SJCRH30 (cell line): ENCODE results near the gene PSMA1. TPM values are rescaled to one million over a fixed set of nuclear protein-coding genes. Genes with fewer than 3 reads are reported as not detected.
"Not testable (repeated sequence)": the region's sequence is repeated elsewhere in the genome, so short reads cannot be mapped to it uniquely, and the experiment has no call there.

Source experiments
- DNase-seq, 2 experiments: peaks; one replicate each; pipeline ENCODE4 v3.0.0-alpha.2; 2015 to 2020
- H3K27ac ChIP-seq: fragments of 250-450 bp; sonication (Bioruptor Pico); 2 replicates; pipeline ENCODE4 v1.5.1; 2020; ENCODE audit warnings: mild to moderate bottlenecking, moderate library complexity
- H3K27me3 ChIP-seq: fragments of 250-450 bp; sonication (Bioruptor Pico); 2 replicates; pipeline ENCODE4 v1.5.1; 2020; ENCODE audit warnings: mild to moderate bottlenecking, moderate library complexity
- H3K36me3 ChIP-seq: fragments of 250-450 bp; sonication (Bioruptor Pico); 2 replicates; pipeline ENCODE4 v1.5.1; 2020; ENCODE audit warnings: mild to moderate bottlenecking, moderate library complexity
- H3K4me1 ChIP-seq: fragments of 250-450 bp; sonication (Bioruptor Pico); 2 replicates; pipeline ENCODE4 v1.5.1; 2020; ENCODE audit warnings: mild to moderate bottlenecking, moderate library complexity
- H3K4me3 ChIP-seq: fragments of 250-450 bp; sonication (Bioruptor Pico); 2 replicates; pipeline ENCODE4 v1.5.1; 2020; ENCODE audit warnings: mild to moderate bottlenecking, moderate library complexity
- H3K9me3 ChIP-seq: fragments of 250-450 bp; sonication (Bioruptor Pico); replicated peaks from 2 replicates; pipeline ENCODE4 v1.5.1; 2020; ENCODE audit warnings: mild to moderate bottlenecking, moderate library complexity
- total RNA-seq: library from RNA; depleted of rRNA; stranded (reverse); fragments of >200 nt; shearing (Covaris generic); gene quantifications from 2 replicates; pipeline ENCODE4 v1.2.3, GENCODE V29; 2014

Gene PSMA1
- total RNA-seq, 1 experiment from 2014 or later, result 320 TPM

GRCh38 chr11:14541192-14541947, 21.2 kb upstream of the PSMA1 start:
- Histone ChIP-seq H3K27ac (no peak overlapping the region), H3K27me3 (no peaks in the 10 kb centered on the region)

DNA sequence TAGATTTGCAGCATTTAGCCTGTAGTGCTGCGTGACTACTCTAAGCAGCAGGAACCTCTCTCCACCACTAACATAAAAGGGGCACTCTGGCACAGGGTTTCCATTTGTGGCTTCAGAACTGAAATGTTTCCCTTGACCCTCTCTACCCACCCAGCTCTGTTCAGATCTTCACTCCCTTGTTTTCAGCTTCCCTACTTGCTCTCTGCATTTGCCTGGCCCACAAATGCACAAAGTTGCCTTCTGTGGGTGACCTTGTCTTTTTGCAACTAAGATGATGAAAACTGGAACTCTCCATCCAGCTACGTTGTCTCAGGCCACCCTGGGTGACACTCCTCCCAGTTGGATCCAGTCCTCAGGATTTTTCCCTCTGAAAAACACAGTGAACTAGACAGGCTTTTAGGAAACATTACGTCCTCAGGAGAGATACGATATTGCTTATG, 19.8 kb upstream of the PSMA1 start:
- Histone ChIP-seq H3K4me3 (no peak overlapping the region), H3K36me3 (no peaks in the 10 kb centered on the region), H3K9me3 (no peaks in the 10 kb centered on the region), H3K27me3 (no peaks in the 10 kb centered on the region), H3K4me1 (no peaks in the 10 kb centered on the region), H3K27ac (no peak overlapping the region)
- DNase-seq, result no peak

More at GRCh38 chr11:14541192-14541947, 21.2 kb upstream of the PSMA1 start:
- no peak overlapping the region for H3K4me3 ChIP-seq
- H3K4me1 ChIP-seq, result no peaks in the 10 kb centered on the region
- H3K9me3 ChIP-seq, result no peaks in the 10 kb centered on the region
- no peaks in the 10 kb centered on the region for H3K36me3 ChIP-seq
- DNase-seq, result no peak

DNA sequence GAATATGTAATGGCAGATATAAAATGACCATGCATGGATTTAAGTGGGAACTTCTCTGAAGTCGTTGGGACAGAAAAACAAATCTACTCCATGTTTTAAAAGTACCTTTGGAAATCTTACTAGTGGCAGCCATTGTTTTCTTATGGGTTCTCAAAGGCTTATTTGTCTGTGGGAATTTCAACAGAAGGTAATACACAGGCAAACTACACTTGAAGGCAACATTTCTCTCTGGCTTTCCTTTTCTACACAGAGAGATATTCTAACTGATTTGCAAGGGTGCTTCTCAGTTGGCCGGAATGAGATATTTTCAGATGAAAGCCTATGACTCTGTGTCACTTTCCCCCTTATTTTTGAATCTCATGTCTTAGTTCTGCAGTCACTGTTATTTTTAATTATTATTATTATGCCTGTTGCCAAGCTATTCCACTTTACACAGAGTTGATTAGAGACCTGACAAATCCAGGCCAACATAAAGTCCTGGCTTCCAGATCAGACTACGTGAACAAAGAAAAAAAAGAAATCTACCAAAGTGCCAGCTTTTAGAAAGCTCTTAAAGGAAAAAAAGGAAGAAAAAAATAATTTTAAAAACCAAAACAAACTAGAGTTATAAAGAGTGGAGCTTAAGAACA, 18.9 kb upstream of the PSMA1 start:
- Histone ChIP-seq H3K9me3 (no peaks in the 10 kb centered on the region), H3K36me3 (no peaks in the 10 kb centered on the region), H3K27ac (no peak overlapping the region), H3K4me1 (no peaks in the 10 kb centered on the region), H3K27me3 (no peaks in the 10 kb centered on the region), H3K4me3 (no peak overlapping the region)
- no peak for DNase-seq

GRCh38 chr11:14538271-14538925, 18.2 kb upstream of the PSMA1 start:
- Histone ChIP-seq H3K9me3 (no peaks in the 10 kb centered on the region), H3K4me1 (no peaks in the 10 kb centered on the region), H3K27me3 (no peaks in the 10 kb centered on the region), H3K27ac (no peak overlapping the region), H3K4me3 (no peak overlapping the region), H3K36me3 (no peaks in the 10 kb centered on the region)
- DNase-seq, result no peak

DNA sequence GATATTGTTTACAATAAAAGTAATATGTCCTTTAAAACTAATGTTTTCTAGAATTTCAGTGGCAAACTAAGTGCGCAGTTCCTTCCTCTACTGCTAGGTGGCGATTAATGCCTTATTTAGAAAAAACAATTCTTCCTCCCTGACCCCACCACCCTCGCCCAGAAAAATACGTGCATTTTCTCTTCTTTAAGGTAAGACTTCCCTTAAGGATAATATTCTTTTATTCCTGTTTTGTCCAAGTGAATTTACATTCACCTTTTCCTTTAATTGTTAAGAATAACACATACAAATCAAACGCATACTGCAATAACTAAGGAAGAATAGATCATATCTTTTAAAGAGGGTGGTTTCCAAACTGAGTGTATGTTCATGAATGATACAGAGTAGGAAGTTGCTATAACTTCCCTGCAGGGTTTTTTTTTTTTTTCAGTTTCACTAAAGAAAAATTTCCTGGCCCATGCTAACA, 17.0 kb upstream of the PSMA1 start:
- Histone ChIP-seq H3K27me3 (no peaks in the 10 kb centered on the region), H3K4me3 (no peak overlapping the region), H3K9me3 (no peaks in the 10 kb centered on the region), H3K27ac (no peak overlapping the region), H3K4me1 (no peaks in the 10 kb centered on the region), H3K36me3 (no peaks in the 10 kb centered on the region)
- DNase-seq, result peak; percentile 34 to 69

DNA sequence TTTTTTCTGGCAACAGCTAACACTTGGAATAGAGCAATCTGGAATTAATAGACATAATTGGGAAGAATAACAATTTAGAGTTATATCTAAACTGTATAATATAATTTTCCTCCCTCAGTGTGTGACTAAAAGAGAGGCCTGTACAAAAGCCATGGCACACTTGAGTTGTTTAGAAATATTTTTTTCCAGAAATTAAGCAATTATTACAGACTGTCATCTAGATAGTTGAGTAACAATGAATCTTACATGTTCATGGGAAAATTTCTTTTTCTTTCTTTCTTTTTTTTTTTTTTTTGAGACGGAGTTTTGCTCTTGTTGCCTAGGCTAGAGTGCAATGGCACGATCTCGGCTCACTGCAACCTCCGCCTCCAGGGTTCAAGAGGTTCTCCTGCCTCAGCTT, 15.0 kb upstream of the PSMA1 start:
- not testable (repeated sequence) for DNase-seq, H3K27me3 ChIP-seq, H3K4me3 ChIP-seq, H3K4me1 ChIP-seq, H3K9me3 ChIP-seq, H3K27ac ChIP-seq, H3K36me3 ChIP-seq

GRCh38 chr11:14529951-14530350, 9.8 kb upstream of the PSMA1 start:
- no peak overlapping the region for H3K27ac ChIP-seq

DNA sequence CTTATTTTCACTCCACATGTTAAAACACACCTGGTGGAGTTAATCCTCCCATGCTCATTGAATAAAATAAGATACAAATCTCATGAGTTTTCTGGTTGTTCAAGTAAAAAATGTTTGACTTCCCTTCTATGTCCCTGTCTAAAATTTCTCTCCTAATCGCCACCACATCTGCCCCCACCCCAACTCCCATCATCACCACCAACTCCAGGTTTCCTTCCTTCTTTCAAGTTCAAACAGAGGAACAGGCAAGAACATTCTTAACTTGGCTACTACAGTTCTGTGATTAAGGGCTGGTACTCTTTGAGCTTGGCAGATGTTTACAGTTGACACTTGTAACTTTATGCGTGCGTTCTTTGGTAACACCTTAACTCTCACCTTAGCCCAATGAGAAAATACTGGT, 9.1 kb upstream of the PSMA1 start:
- no peak for DNase-seq
- no peaks in the 10 kb centered on the region for H3K36me3 ChIP-seq
- H3K27me3 ChIP-seq, result no peaks in the 10 kb centered on the region
- no peak overlapping the region for H3K27ac ChIP-seq
- no peaks in the 10 kb centered on the region for H3K4me1 ChIP-seq
- H3K9me3 ChIP-seq, result 0 out of 2 replicates have a peak, but pooled peaks cover 2% of the 10 kb centered on the region
- no peak overlapping the region for H3K4me3 ChIP-seq

More at GRCh38 chr11:14529951-14530350, 9.8 kb upstream of the PSMA1 start:
- Histone ChIP-seq H3K36me3 (no peaks in the 10 kb centered on the region), H3K4me1 (no peaks in the 10 kb centered on the region), H3K9me3 (0 out of 2 replicates have a peak, but pooled peaks cover 2% of the 10 kb centered on the region), H3K4me3 (no peak overlapping the region), H3K27me3 (no peaks in the 10 kb centered on the region)
- no peak for DNase-seq

- no peaks in the 10 kb centered on the region for H3K27me3 ChIP-seq
- no peak overlapping the region for H3K4me3 ChIP-seq
- H3K36me3 ChIP-seq, result no peaks in the 10 kb centered on the region
- no peak for DNase-seq
- H3K27ac ChIP-seq, result no peak overlapping the region
- no peaks in the 10 kb centered on the region for H3K4me1 ChIP-seq
- H3K9me3 ChIP-seq, result no peaks in the 10 kb centered on the region
Observed at GRCh38 chr11:14522801-14523200, 2.6 kb upstream of the PSMA1 start.

DNA sequence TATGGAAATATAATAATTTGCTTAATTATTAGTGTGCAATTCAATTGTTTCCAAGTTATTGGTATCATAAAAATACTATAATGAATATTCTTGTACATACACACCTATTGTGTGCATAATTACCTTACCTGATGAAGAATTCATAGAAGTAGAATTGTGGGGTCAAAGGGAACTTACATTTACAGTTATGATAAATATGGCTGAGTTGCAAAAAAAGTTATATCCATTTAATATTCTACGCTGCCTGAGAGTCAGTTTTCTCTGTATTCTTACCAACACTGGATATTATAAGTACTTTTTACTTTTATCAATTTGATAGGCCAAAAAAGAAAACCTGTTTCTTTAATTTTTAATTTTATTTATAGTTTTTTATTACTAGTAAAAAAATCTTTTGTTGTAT, 2.1 kb upstream of the PSMA1 start:
- Histone ChIP-seq H3K9me3 (no peaks in the 10 kb centered on the region), H3K36me3 (peaks cover 3% of the 10 kb centered on the region), H3K4me3 (no peak overlapping the region), H3K27ac (no peak overlapping the region), H3K27me3 (no peaks in the 10 kb centered on the region), H3K4me1 (no peaks in the 10 kb centered on the region)
- no peak for DNase-seq

GRCh38 chr11:14520747-14521151, 563 bp upstream of the PSMA1 start:
- H3K36me3 ChIP-seq, result peaks cover 17% of the 10 kb centered on the region
- no peaks in the 10 kb centered on the region for H3K9me3 ChIP-seq
- no peak for DNase-seq
- H3K4me1 ChIP-seq, result no peaks in the 10 kb centered on the region
- H3K4me3 ChIP-seq, result peak overlapping the region; percentile 80
- H3K27ac ChIP-seq, result peak overlapping the region; percentile 81
- no peaks in the 10 kb centered on the region for H3K27me3 ChIP-seq

- DNase-seq, result no peak
Observed at GRCh38 chr11:14519597-14519916, 629 bp downstream of the PSMA1 start.

DNA sequence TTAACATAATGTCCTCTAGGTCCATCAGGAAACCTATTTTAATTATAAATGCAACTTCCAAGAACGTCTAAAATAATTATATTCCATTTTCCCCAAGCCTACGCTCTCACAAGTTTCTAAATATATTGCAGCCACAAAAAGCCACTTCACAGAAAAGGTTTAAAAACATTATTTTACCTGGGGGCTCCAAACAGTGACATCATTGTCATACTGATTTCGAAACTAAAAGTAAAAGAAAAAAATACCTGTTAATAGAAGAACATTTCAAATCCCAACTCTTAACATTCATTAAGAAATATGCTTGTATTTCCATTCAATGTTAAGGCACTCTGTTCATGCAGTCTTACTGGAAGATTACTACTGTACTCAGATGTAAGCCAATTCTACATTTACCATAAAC, 1.4 kb downstream of the PSMA1 start:
- Histone ChIP-seq H3K4me1 (no peaks in the 10 kb centered on the region), H3K9me3 (no peaks in the 10 kb centered on the region), H3K27ac (no peak overlapping the region), H3K27me3 (no peaks in the 10 kb centered on the region), H3K4me3 (peak overlapping the region; percentile 80), H3K36me3 (peaks cover 34% of the 10 kb centered on the region)
- DNase-seq, result no peak

More at GRCh38 chr11:14519597-14519916, 629 bp downstream of the PSMA1 start:
- H3K27me3 ChIP-seq, result no peaks in the 10 kb centered on the region
- peak overlapping the region; percentile 80 for H3K4me3 ChIP-seq
- H3K36me3 ChIP-seq, result peaks cover 27% of the 10 kb centered on the region
- peak overlapping the region; percentile 81 for H3K27ac ChIP-seq
- no peaks in the 10 kb centered on the region for H3K4me1 ChIP-seq
- H3K9me3 ChIP-seq, result no peaks in the 10 kb centered on the region

- H3K4me3 ChIP-seq, result no peak overlapping the region
- no peaks in the 10 kb centered on the region for H3K9me3 ChIP-seq
- no peak overlapping the region for H3K27ac ChIP-seq
- H3K4me1 ChIP-seq, result no peaks in the 10 kb centered on the region
- no peak for DNase-seq
- H3K27me3 ChIP-seq, result no peaks in the 10 kb centered on the region
- H3K36me3 ChIP-seq, result peaks cover 79% of the 10 kb centered on the region
Observed at GRCh38 chr11:14513800-14514199, 6.4 kb downstream of the PSMA1 start.

- no peaks in the 10 kb centered on the region for H3K9me3 ChIP-seq
Observed at GRCh38 chr11:14506532-14506931, 13.7 kb downstream of the PSMA1 start.

More at GRCh38 chr11:14506532-14506931, 13.7 kb downstream of the PSMA1 start:
- H3K4me3 ChIP-seq, result no peak overlapping the region
- no peaks in the 10 kb centered on the region for H3K27me3 ChIP-seq
- no peak overlapping the region for H3K27ac ChIP-seq
- no peak for DNase-seq
- peaks cover 71% of the 10 kb centered on the region for H3K36me3 ChIP-seq
- no peaks in the 10 kb centered on the region for H3K4me1 ChIP-seq
